8988T (cell line): ENCODE measurements around the gene FAAP100.
"Not testable (repeated sequence)": the region's sequence is repeated elsewhere in the genome, so short reads cannot be mapped to it uniquely, and the experiment has no call there.

ENCODE experiments used
- DNase-seq: peaks from one replicate; pipeline ENCODE4 v3.0.0; 2011

The FAAP100 gene

DNA sequence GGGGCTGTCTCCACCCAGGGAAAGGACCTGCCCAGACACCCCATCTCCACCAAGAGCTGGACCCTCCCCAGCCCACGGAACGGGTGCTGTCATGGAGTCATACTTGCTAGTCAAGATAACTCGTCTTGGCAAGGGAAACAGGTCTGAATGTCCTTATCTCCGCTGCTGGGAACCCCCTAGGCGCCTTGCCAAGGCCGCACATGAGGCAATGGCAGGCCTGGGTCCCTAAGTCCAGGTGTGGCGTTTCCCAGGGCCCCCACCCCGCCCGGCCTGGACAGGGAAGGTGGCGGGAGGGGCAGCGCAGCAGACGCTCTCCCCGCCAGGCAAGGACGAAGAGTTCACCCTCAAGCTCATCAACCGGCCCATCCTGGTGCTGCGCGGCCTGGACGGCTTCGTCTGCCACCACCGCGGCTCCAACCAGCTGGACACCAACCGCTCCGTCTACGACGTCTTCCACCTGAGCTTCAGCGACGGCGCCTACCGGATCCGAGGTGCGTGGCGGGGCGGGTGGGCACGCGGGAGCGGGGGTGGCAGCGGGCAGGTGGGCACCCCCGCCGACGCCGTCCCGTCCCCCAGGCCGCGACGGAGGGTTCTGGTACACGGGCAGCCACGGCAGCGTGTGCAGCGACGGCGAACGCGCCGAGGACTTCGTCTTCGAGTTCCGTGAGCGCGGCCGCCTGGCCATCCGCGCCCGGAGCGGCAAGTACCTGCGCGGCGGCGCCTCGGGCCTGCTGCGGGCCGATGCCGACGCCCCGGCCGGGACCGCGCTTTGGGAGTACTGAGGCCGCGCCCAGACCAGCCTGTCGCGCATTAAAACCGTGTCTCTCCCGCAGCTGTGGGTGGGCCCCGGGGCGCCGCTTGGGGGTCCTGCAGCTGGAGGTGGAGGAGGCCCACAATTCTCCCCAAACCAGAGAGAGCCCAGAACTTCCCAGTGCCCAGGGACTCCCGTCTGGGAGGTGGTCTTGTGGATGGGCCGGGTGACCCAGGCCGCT is 15.6 kb downstream of the FAAP100 start:
- DNase-seq: no peak

DNA sequence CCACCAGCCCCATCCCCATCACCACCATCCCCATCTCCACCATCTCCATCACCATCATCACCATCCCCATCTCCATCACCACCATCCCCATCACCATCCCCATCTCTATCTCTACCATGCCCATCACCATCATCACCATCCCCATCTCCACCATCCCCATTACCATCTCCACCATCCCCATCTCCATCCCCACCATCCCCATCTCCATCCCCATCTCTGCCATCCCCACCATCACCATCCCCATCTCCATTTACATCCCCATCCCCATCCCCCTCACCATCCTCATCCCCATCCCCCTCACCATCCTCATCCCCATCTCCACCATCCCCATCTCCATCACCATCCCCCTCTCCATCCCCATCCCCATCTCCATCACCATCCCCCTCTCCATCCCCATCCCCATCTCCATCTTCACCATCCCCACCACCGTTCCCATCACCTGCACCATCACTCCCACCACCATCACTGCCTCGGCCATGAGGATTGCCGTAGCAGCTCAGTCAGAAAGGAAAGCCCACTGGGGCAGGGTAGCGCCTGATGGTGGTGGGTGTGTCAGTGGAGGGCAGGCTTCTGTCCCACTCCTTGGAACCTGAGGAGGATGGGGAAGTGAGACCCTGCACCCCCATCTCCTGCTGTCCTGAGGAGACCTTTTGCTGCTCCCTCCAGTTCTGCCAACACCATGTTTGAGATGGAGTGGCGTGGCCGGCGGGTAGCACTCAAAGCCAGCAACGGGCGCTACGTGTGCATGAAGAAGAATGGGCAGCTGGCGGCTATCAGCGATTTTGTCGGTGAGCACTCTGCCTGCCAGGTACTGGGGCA is 16.5 kb downstream of the FAAP100 start:
- no peak for DNase-seq

DNA sequence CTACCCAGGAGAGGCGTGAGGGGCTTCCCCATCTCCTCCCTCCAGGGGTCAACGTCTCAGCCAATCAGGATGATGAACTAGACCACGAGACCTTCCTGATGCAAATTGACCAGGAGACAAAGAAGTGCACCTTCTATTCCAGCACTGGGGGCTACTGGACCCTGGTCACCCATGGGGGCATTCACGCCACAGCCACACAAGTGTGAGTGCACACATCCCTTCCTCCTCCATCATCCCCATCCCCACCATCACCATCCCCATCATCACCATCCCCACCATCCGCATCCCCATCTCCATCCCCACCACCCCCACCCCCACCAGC is 17.2 kb downstream of the FAAP100 start:
- no peak for DNase-seq

- no peak for DNase-seq
Measured at GRCh38 chr17:81534157-81535006, 17.8 kb downstream of the FAAP100 start.

GRCh38 chr17:81533339-81534141 is 18.6 kb downstream of the FAAP100 start:
- DNase-seq: no peak

DNA sequence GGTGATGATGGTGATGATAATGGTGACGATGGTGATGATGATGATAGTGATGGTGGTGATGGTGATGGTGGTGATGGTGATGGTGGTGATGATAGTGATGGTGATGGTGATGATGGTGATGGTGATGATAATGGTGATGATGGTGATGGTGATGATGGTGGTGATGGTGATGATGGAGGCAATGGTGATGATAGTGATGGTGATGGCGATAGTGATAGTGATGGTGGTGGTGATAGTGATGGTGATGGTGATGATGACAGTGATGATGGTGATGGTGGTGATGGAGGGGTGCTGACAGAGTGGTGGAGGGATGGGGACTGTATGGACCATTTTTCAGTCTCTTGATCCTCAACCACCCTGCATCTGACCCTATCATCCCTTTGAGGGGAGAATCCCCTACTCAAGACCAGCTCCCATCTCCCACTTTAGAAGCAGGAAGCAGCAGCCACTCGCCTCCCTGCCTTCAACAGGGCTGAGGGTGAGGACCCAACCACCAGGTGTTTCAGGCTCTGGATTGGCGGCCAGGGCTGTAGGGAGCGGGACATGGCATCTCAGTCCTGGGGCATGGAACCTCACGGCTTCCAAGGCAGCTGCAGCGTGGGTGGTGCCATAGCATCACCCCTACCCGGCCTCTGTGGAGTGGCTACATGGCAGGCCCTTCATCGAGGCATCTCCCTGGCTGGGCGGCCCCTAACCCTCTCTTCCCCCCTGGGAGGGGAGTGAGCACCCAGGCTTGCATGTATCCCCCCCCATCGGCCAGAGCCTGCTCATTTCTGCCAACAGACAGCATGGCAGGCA is 19.5 kb downstream of the FAAP100 start:
- no peak for DNase-seq

DNA sequence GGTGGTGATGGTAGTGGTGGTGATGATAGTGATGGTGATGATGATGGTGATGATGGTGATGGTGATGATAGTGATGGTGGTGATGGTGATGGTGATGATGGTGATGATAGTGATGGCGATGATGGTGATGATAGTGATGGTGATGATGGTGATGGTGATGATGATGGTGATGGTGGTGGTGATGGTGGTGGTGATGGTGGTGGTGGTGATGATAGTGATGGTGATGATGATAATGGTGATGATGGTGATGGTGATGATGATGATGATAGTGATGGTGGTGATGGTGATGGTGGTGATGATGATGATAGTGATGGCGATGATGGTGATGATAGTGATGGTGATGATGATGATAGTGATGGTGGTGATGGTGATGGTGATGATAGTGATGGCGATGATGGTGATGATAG is 20.2 kb downstream of the FAAP100 start:
- DNase-seq: not testable (repeated sequence)

- DNase-seq: not testable (repeated sequence)
Measured at GRCh38 chr17:81531013-81531412, 21.1 kb downstream of the FAAP100 start.

DNA sequence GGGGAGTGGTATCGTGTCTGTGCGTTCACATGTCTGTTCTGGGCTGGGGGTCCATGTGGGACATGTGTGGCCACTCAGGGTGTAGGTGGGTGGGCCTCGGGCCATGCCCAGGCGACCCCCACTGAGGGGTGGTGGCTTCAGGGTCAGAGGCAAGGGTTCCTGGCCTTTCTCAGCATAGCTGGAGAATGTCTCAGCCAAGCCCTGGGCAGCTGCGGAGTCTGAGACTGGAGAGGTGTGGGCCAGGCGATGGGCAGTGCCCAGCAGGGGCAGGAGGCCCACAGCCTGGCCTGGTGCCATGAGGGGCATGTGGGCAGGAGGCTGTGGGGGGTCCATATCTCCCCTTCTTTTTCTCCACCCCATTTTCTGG is 22.7 kb downstream of the FAAP100 start:
- DNase-seq: no peak

GRCh38 chr17:81528651-81529436 is 23.3 kb downstream of the FAAP100 start:
- no peak for DNase-seq

- DNase-seq: no peak
Measured at GRCh38 chr17:81528384-81528650, 23.8 kb downstream of the FAAP100 start.

GRCh38 chr17:81527591-81528383 is 24.4 kb downstream of the FAAP100 start, which contains the start of gene FSCN2:
Gene FSCN2 (plus strand): TSS chr17:81528377. CDS start chr17:81528532, 155 bp downstream.
- DNase-seq: no peak

- DNase-seq: no peak
Measured at GRCh38 chr17:81526662-81527571, 25.2 kb downstream of the FAAP100 start.

DNA sequence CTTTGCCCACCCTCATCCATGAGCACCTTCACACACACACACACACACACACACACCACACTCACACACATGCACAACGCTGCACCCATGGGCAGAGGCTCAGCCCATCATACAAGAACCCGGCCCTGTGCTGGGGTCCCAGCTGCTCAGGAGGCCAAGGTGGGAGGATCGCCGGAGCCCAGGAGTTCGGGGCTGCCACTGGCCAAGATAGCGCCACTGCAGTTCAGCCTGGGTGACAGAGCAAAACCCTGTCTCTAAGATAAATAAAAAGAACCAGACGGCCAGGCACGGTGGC is 27.3 kb downstream of the FAAP100 start:
- DNase-seq: no peak

- no peak for DNase-seq
Measured at GRCh38 chr17:81524039-81524864, 27.9 kb downstream of the FAAP100 start.

DNA sequence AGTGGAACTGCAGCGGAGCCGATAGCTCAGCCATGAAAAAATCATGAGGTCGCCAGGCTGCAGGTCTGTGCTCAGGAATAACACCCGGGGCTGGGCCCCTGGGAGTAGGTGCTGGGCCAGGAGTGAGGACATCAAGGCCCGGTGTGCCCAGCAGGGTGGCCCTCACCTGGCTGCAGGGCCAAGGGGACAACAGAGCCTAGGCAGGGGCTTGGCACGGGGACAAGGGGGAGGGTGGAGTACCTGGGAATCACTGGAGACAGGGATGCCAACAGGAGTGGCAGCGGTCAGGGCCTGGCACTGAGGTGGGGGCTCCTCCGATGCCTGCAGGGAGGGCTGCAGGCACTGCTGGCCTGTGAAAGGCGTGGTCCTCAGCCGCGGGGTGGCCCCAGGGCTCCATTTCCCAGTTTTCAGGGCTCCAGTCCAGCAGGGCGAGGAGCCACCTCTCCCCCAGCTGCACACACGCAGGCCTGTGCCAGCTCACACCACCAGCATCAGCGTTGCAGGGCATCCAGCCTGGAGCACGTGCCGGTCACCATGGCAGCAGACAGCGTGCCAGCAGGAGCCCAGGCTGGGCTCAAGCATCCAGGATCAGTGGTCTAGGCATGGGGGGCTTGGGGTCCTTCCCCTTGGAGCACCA is 28.6 kb downstream of the FAAP100 start:
- DNase-seq: no peak
